ENCODE data around the gene ALG1.
"Not testable (repeated sequence)": the region's sequence is repeated elsewhere in the genome, so short reads cannot be mapped to it uniquely, and the experiment has no call there.

Gene ALG1

DNA sequence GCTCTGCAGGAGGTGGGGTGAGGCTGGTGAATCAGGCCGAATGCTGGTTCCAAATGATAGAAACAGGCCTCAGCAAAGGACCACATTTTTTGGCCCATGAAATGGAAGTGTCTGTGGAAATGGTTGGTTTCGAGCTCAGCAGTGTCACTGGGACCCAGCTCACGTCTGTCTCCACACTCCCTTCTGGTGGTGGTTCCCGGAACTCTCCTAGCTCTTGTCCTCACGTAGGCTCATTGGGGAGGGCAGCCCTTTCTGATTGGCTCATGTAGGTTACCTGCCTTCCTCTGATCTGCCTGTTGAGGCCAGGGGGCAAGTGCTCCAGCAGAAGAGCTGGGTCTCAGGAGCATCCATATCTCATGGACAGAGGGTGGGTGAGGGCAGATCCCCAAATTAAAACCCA is 4.0 kb downstream of the ALG1 start:
- no peak for FAIRE-seq

DNA sequence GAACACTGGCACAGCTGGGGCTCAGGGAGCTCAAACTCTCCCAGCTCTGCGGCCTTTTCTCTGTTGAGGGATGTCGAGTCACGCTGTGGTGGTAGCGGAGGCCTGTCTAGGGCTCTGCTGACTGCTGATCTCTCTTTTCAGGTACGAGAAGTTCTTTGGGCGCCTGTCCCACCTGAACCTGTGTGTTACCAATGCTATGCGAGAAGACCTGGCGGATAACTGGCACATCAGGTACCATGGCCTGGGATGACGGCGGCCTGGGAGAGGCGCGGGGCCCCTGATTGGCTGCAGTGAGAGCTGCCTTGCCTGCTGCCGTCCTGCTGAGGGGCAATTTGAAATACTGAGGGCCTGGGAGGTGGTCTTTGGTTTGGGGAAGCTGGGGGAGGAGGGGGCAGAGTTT is 5.7 kb downstream of the ALG1 start:
- no peak for FAIRE-seq

DNA sequence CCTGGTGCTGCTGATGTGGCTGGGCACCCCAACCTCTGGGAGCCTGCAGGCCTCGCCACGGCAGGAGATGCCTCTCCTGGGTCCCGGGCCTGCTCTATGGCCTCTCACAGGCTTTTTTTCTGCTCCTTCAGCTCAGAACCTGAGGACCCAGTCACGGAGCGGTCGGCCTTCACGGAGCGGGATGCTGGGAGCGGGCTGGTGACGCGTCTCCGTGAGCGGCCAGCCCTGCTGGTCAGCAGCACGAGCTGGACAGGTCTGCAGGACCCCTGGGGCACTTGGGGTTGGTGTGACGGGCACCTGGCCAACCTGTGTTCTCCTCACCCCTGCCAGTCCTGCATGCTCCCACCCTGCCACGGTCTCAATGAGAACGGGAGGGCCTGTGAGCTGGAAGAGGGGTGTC is 7.0 kb downstream of the ALG1 start:
- no peak for FAIRE-seq

DNA sequence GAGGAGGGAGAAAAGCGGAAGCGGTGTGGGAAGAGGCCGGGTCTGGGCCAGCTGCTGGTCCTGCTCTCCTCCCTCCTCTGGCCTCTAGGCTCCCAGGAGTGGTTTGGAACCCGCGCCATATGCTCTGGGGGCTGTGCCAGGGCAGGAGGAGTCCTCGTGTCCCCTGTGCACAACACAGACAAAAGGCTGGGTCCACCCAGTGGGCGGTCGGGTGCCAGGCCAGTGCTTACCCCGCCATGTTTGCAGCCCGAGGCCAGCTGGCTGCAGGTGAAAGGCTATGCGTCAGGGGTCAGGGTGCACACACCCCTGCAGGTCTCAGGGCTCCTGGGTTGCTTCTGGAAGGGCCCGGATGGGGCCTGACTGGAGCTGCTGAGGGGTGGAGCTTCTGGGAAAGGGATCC is 8.8 kb downstream of the ALG1 start:
- not testable (repeated sequence) for FAIRE-seq

DNA sequence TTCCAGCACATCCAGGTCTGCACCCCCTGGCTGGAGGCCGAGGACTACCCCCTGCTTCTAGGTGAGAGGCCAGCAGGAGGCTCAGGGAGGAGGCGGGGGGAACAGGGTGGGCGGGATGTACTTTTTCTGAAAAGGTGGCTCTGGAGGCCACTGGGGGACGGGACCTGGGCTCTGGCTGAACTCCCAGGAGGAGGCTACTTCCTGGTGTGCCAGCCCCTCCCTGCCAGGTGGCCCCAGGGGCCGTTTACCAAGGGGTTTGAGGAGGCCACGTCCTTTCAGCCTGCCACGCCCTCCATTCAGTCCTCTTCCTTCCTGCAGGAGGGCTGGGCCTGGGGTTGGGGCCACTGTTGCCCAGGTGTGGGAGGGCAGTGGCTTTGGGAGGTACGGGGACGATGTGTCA is 9.4 kb downstream of the ALG1 start:
- FAIRE-seq = not testable (repeated sequence)

DNA sequence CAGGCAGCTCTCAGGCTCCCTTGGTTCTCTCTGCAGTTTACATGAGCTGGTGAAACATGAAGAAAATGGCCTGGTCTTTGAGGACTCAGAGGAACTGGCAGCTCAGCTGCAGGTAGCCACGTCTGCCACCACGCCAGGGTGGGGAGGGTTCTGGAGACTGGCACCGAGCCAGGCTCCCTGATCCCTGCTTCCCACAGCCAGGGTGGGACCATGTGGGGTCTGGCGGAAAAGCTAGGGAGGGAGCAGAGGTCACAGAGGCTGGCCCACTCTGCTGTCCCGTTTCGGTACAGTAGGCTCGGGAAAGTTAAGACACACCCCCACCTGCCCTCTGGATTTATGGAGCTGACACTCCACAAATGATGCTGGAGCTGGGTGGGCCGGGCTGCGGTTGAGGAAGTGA is 12.0 kb downstream of the ALG1 start:
- FAIRE-seq = not testable (repeated sequence)

DNA sequence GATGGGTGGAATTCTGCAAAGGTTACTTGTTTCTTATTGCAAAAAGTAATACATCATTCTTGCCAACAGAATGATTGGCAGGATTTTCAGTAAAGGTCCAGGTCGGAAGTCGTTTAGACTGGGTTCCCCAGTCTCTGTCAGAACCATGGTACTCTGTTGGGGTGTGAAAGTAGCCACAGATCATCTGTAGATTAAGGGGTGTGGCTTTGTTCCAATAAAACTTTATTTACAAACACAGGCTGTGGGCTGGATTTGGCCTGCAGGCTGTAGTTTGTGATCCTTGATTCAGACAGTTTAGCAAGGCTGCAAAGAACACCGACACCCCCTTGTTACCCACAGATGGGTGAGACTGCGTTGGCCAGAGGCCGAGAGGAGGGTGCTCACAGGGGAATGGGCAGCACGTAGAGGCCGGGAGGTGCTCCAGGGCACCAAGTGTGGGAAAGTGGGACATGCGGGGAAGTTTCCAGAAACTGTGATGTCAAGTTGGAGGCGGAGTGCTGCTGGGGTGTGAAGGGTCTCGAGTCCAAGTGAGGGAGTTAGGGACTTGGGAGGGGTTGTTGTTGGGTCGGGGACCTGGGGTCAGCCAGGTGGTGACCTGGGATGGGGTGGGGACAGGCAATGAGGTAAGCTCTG is 12.6 kb downstream of the ALG1 start:
- FAIRE-seq = not testable (repeated sequence)

DNA sequence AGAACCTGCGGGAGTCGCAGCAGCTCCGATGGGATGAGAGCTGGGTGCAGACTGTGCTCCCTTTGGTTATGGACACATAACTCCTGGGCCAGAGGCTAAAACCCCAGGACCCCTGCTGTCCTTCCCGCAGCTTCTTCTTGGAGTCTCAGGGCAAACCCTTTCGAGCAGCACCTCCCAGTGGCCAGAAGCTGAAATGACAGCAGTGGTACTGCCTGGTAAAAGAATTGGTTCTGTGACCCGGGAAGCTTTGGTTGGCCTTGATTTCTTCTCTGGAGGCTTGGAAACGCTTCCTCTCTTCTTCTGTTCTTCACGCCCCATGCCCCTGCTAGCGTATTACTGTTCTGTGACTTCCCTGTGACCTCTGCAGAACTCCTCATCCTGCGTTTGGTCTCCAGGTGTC is 13.2 kb downstream of the ALG1 start:
- FAIRE-seq = not testable (repeated sequence)

DNA sequence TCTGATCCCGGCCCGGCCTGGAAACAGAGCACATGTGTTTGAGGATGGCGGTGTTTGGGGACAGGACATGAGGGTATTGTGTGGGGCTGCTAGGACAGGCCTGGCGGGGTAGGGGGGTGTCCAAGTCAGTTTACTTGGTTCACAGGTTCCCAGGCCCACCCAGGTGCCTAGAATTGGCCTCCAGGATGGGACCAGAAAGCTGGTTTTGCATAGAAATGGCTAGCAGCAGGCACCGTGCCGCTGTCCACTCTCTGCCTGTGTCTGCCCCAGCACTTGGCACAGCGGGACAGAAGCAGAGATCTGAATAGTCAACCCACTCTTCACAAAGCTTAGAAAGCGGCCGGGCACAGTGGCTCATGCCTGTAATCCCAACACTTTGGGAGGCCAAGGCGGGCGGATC is 14.1 kb downstream of the ALG1 start:
- not testable (repeated sequence) for FAIRE-seq

DNA sequence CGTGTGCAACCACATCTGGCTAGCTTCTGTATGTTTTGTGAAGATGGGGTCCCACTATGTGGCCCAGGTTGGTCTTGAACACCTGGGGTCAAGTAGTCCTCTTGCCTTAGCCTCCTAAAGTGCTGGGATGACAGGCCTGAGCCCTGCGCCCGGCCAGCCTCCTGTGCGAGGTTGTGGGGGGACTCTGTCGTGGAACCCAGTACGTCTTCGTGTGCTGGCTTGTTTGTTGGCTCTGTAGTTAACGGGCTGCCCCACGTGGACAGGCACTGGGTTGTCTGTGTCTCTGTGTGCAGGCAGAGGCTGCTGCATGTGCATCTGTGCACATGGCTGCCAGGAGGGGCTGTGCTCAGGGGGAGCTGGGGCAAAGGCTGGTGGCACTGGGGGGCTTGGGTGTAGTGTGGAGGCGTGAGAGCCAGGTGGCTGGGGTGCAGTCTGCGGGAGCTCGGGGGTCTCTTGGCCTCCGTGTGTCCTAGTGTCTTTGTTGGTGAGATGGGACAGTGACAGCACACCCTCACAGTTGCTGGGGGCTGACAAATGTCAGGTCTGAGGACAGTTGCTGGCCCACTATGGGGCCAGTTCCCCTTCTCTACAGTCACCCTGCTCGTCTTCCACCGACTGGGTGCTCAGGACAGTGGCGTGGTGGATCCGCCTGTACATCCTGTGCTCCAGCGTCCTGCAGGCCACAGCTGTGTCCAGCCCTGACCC is 16.6 kb downstream of the ALG1 start:
- FAIRE-seq = not testable (repeated sequence)

DNA sequence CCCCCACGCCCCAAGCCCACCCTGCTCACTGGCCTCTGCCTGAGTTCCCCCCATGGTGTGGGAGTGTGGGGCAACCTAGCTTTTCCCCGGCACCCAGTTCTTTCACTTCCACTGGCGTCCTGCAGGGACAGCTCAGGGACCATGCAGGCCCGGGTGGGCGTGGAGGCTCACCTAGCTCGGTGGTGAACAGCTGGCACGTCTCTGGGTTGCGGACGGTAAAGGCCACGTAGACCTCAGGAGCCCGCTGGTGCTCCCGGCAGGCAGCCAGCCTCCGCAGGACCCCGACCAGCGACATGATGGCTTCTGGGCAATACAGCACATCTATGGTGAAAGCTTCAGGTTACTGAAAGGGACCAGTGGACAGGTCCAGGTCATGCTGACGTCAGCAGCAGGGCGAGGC is 17.3 kb downstream of the ALG1 start:
- FAIRE-seq = not testable (repeated sequence)

DNA sequence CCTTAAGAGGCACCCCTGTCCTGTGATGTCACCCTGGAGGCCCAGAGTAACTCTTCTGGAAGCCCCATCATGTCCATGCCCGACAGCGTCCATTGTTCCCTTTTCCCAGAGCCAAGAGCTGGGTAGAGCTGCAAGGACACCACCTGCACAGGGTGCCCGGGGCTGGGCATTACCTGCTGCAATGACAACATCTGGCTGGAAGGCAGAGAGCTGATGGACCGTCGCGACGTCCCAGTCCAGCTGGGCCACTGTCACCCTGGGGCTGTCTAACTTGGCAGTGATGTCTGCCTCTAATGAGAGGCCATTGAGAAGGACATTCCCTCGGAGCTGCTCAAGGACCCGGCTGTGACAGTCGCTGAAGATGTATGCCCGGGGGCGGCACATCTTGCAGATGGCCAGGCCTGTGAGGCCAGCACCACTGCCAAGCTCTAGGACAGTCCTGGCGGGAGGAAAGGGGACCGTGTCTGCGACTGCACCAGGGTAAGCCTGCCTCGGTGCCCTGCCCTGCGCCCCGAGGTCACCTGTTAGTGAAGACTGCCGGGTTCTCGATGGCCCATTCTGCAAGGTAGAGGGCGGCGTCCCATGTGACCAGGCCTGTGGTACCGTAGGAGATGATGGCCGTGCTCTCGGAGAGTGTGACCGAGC is 18.4 kb downstream of the ALG1 start:
- not testable (repeated sequence) for FAIRE-seq

DNA sequence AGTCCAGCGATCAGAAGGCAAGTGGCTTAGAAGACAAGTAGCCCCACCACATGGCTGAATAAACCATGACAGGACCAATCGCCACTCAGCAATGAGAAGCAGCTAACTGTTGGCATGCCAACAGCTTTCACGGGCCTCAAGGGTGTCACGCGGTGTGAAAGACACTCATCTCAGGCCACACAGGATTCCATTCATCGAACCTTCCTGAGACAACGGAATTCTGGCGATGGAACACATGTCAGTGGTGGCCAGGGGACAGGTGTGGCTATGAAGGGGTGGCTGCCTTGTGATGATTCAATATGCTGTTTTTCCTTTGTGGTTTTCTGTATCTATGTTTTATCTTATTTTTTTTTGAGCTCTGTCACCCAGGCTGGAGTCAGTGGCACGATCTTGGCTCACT is 18.9 kb downstream of the ALG1 start:
- FAIRE-seq = not testable (repeated sequence)

DNA sequence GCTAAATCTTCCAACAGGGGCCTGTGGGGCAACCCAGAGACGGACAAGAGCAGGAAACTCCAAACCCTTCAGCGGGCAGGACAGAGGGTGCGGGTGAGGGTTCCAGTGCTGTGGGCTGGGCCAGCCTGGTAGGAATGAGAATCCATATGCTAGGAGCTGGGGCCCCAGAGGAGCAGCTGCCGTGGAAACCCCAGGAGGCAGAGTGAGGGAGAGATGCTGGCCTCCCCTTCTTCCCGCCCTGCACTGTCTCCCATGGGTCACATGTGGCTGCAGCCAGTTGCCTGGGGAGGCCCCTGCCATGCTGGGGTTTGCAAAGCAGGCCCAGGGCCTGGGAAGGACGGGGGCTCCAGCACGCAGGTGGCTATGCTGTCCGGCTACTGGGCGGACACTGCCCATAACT is 21.4 kb downstream of the ALG1 start:
- not testable (repeated sequence) for FAIRE-seq

DNA sequence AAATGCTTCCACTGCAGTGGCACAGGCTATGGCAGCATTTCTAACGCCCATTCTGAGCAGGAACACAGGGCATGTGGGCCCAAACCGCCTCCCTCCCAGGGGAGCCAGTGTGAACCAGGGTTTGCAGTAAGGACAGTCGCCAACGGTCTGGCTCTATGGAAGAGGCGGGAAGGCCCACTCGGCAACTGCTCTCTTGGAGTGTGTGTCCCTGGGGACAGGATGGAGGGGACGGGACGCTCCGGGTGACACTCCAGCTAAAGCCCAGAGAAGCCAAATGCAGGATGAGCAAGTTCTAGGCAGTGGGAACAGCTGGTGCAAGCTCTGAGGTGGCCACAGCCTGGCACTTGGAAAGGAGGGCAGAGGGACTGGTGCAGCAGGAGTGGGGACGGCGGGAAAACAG is 22.1 kb downstream of the ALG1 start:
- not testable (repeated sequence) for FAIRE-seq

DNA sequence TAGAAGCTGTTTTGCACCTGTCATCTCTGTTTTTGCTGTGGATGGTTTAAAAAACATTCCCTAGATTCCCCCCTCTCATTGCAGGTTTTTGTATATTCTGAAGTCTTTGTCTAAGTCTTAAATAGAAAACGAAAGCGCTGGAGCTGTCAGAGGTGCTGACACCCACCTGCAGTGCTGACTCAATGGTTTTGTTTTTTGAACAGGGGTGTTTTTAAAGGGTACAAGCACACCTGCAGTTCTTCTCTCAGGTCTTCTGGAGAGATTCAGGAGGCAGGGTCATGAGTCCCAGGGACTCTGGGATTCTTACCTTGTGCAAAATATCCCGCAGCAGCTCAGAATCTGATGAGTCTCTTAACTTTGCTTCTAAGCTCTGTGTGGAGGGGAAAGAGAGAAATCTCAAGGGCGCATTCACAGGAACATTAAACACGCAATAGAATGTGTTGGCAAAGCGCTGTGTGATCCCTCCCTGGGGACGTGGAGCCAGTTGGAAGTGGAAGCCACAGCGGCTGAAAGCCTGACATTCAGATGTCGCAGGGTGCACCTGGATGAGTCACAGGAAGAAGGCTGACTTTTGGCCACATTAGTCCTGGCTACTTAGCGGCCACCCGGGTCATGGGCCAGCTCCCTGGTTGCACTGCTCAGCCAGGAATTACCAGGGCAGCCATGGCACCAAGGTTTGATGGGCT is 23.6 kb downstream of the ALG1 start:
- FAIRE-seq = not testable (repeated sequence)

DNA sequence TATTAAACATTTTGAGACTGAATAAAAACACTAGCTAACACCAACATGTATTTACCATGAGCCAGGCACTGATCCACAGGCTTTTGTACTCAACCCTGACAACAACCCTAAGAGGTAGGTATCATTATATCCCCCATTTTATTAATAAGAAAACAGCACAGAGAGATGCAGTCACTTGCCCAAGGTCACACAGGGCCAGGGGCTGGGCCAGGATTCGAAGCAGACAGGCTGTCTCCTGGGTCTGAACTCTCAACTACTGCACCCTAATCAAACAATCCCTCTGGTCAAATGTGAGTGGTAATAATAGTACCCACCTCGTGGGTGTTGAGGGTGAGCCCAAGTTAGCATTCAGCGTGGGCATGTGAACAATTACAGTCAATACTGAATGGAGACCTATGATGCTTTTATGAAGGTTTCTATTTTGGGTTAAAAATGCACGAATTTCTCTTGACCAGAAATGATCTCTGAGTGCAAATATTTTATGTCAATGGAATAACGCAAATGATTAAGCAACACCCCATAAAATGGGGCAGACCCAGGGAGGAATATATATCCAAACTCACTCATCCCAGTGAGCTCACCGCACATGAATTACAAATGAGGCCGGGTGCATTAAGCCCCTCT is 24.9 kb downstream of the ALG1 start:
- not testable (repeated sequence) for FAIRE-seq

DNA sequence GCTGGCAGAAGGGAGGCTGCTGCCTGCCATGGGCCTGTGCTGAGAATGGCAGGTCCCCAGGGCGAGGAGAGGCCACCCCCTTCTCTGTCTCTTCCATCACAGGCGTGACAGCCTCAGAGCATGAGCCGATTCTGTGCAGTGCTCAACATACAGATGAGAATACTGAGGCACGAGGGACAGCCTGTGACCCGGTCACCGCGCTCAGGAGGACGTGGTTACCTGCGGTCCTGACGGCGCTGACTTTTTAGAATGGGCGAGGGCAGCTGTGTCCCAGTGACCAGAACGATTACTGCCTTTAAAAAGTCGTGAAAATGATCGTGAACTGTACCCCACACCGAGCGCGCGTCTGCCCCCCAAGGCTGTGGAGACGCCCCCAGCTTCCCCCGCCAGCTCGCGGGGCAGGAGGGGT is 25.4 kb downstream of the ALG1 start:
- FAIRE-seq = not testable (repeated sequence)

DNA sequence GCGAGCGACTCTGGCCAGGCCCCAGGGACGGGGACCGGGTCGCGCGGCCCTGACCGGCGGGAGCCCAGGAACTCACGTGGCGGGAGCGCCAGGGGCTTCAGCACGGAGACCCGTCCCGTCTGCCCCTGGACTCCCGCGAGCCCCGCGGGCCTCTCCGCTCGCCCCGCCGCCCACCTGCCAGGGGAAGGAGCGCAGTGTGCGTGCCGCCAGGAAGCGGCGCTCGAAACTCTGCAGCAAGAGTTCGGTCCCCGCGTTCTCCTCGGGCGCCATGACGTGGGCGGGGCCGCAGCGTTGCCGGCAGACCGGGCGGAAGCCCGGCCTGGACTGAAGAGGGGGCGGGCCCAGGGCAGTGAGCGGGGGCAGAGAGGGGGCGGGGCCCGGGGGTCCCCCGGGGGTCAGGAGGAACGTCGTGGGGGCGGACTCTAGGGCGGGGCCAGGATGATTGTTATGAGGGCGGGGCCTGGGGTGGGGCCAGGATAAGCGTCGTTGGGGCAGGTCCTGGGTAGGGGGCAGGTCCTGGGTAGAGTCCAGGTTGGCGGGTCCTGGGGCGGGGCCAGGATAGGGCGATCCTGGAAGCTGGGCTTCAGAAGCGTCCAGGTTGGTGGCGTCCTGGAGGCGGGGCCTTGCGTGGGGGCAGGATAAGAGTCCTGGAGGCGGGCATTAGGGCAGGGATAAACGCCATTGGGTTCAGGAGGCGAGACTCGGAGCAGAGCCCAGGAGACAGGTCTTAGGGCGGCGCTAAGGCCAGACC is 26.0 kb downstream of the ALG1 start, which contains the start of gene EEF2KMT:
Gene EEF2KMT (minus strand): TSS at position 326 of the 751 bp plus-strand sequence. CDS start 56 bp downstream, at position 270.
- peak; percentile 98 for FAIRE-seq

DNA sequence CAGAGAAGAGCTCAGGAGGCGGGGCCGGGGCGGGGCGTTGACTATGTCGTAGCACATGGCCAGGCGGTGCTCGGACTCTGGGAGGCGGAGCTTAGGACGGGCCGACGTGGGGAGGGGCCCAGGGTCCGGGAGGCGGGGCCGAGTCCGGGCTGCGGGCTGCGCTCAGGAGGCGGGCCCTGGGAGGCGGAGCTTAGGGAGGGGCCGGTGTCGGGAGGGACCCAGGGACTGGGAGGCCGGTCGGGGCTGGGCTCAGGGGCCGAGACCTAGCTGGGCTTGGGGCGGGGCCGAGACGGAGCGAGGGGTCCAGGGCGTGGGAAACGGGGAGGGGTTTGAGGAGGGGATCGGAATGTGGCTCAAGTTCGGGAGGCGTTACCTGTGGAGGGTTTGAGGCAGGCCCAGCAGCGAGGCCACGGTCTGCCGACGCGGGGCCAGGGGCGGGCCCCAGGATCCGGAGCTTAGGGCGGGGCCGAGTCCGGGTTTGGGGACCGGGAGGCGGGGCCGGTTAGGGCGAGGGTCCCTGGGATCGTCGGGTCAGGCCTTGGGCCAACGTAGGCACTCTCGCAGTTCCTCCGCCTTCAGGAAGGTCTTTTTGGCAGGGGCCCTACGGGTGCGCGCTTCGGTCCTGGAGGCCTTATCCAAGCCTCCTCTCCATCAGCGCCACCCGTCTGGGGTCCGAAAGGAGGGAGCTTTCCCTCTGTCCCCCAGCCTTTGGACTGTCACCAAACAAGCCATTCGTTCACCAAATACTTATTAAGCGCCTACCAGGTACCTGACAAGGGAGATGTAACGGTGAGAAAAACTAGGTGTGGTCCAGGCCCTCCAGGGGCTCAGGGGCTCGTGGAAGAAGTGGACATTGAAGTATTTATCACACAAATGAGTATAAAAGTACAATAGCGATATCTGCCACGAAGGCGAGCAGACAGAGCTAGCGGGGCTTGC is 26.8 kb downstream of the ALG1 start:
- not testable (repeated sequence) for FAIRE-seq

DNA sequence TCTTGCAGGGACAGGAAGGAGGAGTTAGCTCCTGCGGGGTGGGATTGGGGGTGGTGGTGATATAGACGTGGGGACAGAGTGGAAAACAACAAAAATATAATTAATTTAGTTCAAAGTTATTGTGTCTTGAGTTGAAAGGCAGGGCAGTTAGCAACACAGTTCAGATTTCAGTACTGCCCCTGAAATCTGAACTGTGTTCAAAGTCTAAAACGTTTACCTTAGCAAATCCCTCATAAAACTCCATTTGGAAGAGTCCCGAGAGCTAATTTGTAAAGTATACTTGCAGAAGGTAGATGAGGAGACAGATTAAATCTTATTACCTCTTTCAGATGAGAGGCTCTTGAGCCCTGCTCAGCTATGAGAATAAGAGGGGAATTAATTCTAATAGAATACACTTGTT is 27.5 kb downstream of the ALG1 start:
- not testable (repeated sequence) for FAIRE-seq
